Bladder microvascular endothelial cell (primary cell): ENCODE measurements around the gene PPP1R7. TPM values are rescaled to one million over a fixed set of nuclear protein-coding genes. Genes with fewer than 3 reads are reported as not detected.

Experiments used
- total RNA-seq: library from RNA; depleted of rRNA; stranded (reverse); fragments of >200 nt; gene quantifications from 2 replicates; pipeline ENCODE4 v1.2.3, GENCODE V29; 2014

The PPP1R7 gene, protein sequence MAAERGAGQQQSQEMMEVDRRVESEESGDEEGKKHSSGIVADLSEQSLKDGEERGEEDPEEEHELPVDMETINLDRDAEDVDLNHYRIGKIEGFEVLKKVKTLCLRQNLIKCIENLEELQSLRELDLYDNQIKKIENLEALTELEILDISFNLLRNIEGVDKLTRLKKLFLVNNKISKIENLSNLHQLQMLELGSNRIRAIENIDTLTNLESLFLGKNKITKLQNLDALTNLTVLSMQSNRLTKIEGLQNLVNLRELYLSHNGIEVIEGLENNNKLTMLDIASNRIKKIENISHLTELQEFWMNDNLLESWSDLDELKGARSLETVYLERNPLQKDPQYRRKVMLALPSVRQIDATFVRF
- 39.6 and 43.7 TPM in 2 replicates for total RNA-seq

GRCh38 chr2:241149925-241150659 lies at the start of gene PPP1R7:
Gene PPP1R7 (plus strand): TSS chr2:241150467. CDS start chr2:241150496, 29 bp downstream.

GRCh38 chr2:241102239-241102803 lies 47.9 kb upstream of the PPP1R7 start, which contains the start of gene MTERF4:
Gene MTERF4 (minus strand): TSS chr2:241102287. CDS start chr2:241102273, 14 bp downstream.

GRCh38 chr2:241148891-241149674 lies 1.2 kb upstream of the PPP1R7 start, which contains the start of gene PASK:
Gene PASK (minus strand): TSS chr2:241149472. CDS start chr2:241143032, 6,440 bp downstream.

GRCh38 chr2:241188361-241189092 lies 38.3 kb downstream of the PPP1R7 start, which contains the start of gene ANO7:
Gene ANO7 (plus strand): TSS chr2:241188677. CDS start chr2:241190064, 1,387 bp downstream.

Other genes with a start within 250 kb of the PPP1R7 start
- not detected in 2 replicates for gene CROCC2, start 244.1 kb upstream of the PPP1R7 start, total RNA-seq
- 7.8 and 19.8 TPM in 2 replicates for gene SNED1, start 151.8 kb upstream of the PPP1R7 start, total RNA-seq
- 16.8 and 48.6 TPM in 2 replicates for gene MTERF4, start 48.2 kb upstream of the PPP1R7 start, total RNA-seq
- gene PASK, start 995 bp upstream of the PPP1R7 start, total RNA-seq = 4.7 and 5.4 TPM in 2 replicates
- 0.32 and 0.76 TPM in 2 replicates for gene ANO7, start 38.2 kb downstream of the PPP1R7 start, total RNA-seq
- 522 and 840 TPM in 2 replicates for gene HDLBP, start 165.2 kb downstream of the PPP1R7 start, total RNA-seq
- gene SEPTIN2, start 165.5 kb downstream of the PPP1R7 start, total RNA-seq = 384 and 653 TPM in 2 replicates
- 17.8 and 50.5 TPM in 2 replicates for gene FARP2, start 205.8 kb downstream of the PPP1R7 start, total RNA-seq